ENCODE data around the gene ACOT11. TPM values are rescaled to one million over a fixed set of nuclear protein-coding genes. Genes with fewer than 3 reads are reported as not detected.

The ACOT11 gene
- total RNA-seq, 2 experiments from 2014 or later, result 0.50 to 0.91 TPM

- intact Hi-C loops (cut with DNase I, micrococcal nuclease), result no loop called here
- H3K4me3 ChIP-seq (ENCODE audit: low read length), result no peak overlapping the region
- CTCF ChIA-PET, result no interaction called here
Observed at GRCh38 chr1:54571803-54572541, 23.9 kb downstream of the ACOT11 start.

GRCh38 chr1:54572542-54572850 is 24.5 kb downstream of the ACOT11 start:
- DNase-seq (no peak), ATAC-seq (ENCODE audit: poor library complexity) (no peak)
- Histone ChIP-seq H3K27me3 (ENCODE audit: control insufficient read depth in 1 of 2, insufficient read depth in 2 of 2, low read length in 2 of 2) (no peaks in the 10 kb centered on the region), H3K9me3 (ENCODE audit: control insufficient read depth in 1 of 2, insufficient read depth in 1 of 2, low read length in 2 of 2) (no peaks in the 10 kb centered on the region), H3K4me1 (ENCODE audit: insufficient read depth, low read length) (no peaks in the 10 kb centered on the region), H3K36me3 (ENCODE audit: insufficient read depth, low read length) (no peaks in the 10 kb centered on the region), H3K27ac (ENCODE audit: low read depth in 1 of 2, low read length in 2 of 2) (no peak overlapping the region), H3K4me3 (ENCODE audit: low read length) (no peak overlapping the region)
- TF ChIP-seq, protein P1, sequence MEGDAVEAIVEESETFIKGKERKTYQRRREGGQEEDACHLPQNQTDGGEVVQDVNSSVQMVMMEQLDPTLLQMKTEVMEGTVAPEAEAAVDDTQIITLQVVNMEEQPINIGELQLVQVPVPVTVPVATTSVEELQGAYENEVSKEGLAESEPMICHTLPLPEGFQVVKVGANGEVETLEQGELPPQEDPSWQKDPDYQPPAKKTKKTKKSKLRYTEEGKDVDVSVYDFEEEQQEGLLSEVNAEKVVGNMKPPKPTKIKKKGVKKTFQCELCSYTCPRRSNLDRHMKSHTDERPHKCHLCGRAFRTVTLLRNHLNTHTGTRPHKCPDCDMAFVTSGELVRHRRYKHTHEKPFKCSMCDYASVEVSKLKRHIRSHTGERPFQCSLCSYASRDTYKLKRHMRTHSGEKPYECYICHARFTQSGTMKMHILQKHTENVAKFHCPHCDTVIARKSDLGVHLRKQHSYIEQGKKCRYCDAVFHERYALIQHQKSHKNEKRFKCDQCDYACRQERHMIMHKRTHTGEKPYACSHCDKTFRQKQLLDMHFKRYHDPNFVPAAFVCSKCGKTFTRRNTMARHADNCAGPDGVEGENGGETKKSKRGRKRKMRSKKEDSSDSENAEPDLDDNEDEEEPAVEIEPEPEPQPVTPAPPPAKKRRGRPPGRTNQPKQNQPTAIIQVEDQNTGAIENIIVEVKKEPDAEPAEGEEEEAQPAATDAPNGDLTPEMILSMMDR (IDR thresholded peaks at IDR 0.05), result no peak
- no peak overlapping the region for H3K4me3 Mint-ChIP-seq
- no peak overlapping the region for H3K27ac Mint-ChIP-seq
- no peaks in the 10 kb centered on the region for H3K9me3 Mint-ChIP-seq
- no peaks in the 10 kb centered on the region for H3K27me3 Mint-ChIP-seq
- intact Hi-C loops (cut with DNase I, micrococcal nuclease), result no loop called here
- H3K36me3 Mint-ChIP-seq (ENCODE audit: low read depth), result no peaks in the 10 kb centered on the region
- H3K4me1 Mint-ChIP-seq (ENCODE audit: low read depth), result no peaks in the 10 kb centered on the region
- ChIA-PET POLR2A (no interaction called here), CTCF (no interaction called here)

More at GRCh38 chr1:54571803-54572541, 23.9 kb downstream of the ACOT11 start:
- Mint-ChIP-seq H3K9me3 (no peaks in the 10 kb centered on the region), H3K36me3 (ENCODE audit: low read depth) (no peaks in the 10 kb centered on the region), H3K27ac (no peak overlapping the region), H3K4me3 (no peak overlapping the region), H3K4me1 (ENCODE audit: low read depth) (no peaks in the 10 kb centered on the region), H3K27me3 (no peaks in the 10 kb centered on the region)
- ATAC-seq (ENCODE audit: poor library complexity), result no peak
- TF ChIP-seq, protein P1 (IDR thresholded peaks at IDR 0.05), result no peak
- POLR2A ChIA-PET, result no interaction called here
- DNase-seq, result no peak
- Histone ChIP-seq H3K9me3 (ENCODE audit: control insufficient read depth in 1 of 2, insufficient read depth in 1 of 2, low read length in 2 of 2) (no peaks in the 10 kb centered on the region), H3K36me3 (ENCODE audit: insufficient read depth, low read length) (no peaks in the 10 kb centered on the region), H3K27ac (ENCODE audit: low read depth in 1 of 2, low read length in 2 of 2) (no peak overlapping the region), H3K4me1 (ENCODE audit: insufficient read depth, low read length) (no peaks in the 10 kb centered on the region), H3K27me3 (ENCODE audit: control insufficient read depth in 1 of 2, insufficient read depth in 2 of 2, low read length in 2 of 2) (no peaks in the 10 kb centered on the region)

DNA sequence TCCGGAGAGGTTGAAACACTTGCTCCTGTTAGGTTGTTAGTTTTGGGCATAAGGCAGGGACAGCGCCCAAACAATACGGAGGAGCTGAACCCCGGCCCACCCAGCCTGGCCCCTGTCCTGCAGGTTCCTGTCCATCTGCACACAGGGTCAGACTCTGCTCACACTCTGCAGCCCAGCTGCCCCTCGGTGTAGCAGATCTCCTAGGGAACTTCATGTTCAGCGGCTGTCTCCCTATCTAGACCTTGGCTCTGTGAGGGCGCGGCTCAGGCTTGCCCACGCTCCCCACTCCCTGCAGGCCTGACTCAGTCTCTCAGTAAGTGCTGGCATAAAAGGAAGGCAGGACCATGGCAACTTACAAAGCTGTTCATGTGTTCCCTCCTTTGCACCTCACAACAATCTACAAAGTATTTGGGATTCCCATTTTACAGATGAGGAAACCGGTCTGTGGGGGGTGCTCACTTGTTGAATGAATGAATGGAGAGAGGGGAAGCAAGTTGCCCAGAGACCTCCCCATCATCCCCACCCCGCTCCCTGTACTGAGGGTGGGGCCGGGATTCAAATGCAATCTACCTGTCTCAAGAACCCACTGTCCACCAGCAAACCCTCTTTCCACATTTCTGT is 26.2 kb downstream of the ACOT11 start:
- Mint-ChIP-seq H3K4me3 (no peak overlapping the region), H3K9me3 (no peaks in the 10 kb centered on the region), H3K27ac (no peak overlapping the region), H3K27me3 (no peaks in the 10 kb centered on the region), H3K4me1 (ENCODE audit: low read depth) (no peaks in the 10 kb centered on the region), H3K36me3 (ENCODE audit: low read depth) (no peaks in the 10 kb centered on the region)
- Histone ChIP-seq H3K4me1 (ENCODE audit: insufficient read depth, low read length) (no peaks in the 10 kb centered on the region), H3K27me3 (ENCODE audit: control insufficient read depth in 1 of 2, insufficient read depth in 2 of 2, low read length in 2 of 2) (no peaks in the 10 kb centered on the region), H3K36me3 (ENCODE audit: insufficient read depth, low read length) (no peaks in the 10 kb centered on the region), H3K4me3 (ENCODE audit: low read length) (no peak overlapping the region), H3K9me3 (ENCODE audit: control insufficient read depth in 1 of 2, insufficient read depth in 1 of 2, low read length in 2 of 2) (no peaks in the 10 kb centered on the region), H3K27ac (ENCODE audit: low read depth in 1 of 2, low read length in 2 of 2) (no peak overlapping the region)
- TF ChIP-seq, protein P1 (IDR thresholded peaks at IDR 0.05), result no peak
- ChIA-PET CTCF (no interaction called here), POLR2A (no interaction called here)
- DNase-seq (no peak), ATAC-seq (ENCODE audit: poor library complexity) (no peak)
- intact Hi-C loops (cut with DNase I, micrococcal nuclease), result no loop called here
